GM21619 (cell line): Measurements from ENCODE around the gene PACRG.

ENCODE experiments used
- ATAC-seq: cut with Tn5 transposase; IDR thresholded peaks from one replicate; pipeline ENCODE4 v1.9.1; 2021; ENCODE audit not compliant: unreplicated experiment

The PACRG gene

DNA sequence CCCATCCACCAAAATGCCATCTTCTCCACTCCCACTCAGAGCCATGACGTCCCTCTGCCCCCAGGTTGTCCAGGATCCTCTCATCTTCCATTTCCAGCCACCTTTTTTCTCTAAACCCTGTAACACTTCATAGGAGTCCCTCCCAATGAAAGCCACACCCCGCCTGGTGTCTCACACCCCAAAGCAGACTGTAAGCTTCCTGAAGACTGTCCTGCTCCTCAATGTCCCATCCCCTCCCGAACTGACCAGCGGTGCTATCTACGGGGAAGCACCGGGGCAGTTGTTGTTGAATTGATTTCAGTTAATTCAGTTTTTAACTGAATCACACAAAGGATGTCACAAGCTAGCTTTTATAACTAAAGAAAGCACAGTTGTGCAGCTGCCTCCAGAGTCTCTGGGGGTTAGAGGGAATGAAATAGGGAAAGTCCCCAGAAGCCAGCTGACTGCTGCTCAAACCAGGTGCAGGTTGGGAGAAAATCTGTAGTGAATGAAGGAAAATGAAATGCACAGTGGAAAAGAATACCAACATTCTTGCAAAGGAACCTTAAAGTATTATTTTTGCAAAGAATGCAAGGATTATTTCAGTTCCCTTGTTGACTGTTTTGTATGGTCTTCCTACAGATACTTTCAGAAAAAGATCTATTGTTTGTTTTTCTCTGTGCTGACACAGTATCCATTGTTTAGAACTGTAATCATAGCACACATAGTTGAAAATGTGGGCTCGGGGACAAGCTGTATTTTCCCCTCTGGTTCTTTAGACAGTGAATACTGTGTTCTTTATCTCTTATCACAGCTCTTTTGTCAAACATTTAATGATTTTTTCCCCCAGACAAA, 464.1 kb downstream of the PACRG start:
- no peak for ATAC-seq

DNA sequence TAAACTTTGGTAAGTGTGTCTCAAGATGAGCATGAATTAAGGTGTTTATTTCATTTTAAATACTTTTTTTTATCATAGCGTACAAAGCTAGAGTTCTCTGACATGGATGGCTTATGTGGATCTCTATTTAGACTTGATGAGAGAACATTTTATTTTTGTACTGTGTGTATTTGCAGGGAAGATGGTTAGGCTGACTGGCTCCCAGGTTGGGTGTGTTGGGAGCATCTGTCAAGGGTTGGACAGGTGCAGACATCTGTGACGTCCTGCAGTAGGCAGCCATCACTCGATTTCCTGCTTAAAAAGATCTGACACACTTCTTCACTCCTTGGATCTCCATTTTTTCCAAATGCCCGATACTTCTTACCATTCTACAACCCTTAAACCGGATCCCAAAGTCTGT, 464.8 kb downstream of the PACRG start:
- no peak for ATAC-seq

DNA sequence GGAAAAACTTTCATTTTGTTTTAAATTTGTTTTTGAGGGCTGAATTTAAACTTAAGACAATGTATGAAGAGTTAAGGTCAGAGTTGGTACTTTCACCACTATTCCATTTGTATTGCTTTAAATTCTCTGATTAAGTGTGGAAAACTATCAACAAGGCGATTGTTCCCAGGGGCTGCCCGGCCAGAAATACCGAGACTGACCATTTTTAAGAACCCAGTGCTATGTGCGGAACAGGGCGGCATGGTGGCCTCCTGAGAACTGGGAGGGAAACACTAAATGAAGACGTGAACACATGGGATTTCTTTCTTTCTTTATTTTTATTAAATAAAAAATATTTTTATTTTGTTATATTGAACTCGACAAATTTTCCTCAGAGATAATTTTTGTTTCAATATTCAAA, 465.6 kb downstream of the PACRG start:
- no peak for ATAC-seq

DNA sequence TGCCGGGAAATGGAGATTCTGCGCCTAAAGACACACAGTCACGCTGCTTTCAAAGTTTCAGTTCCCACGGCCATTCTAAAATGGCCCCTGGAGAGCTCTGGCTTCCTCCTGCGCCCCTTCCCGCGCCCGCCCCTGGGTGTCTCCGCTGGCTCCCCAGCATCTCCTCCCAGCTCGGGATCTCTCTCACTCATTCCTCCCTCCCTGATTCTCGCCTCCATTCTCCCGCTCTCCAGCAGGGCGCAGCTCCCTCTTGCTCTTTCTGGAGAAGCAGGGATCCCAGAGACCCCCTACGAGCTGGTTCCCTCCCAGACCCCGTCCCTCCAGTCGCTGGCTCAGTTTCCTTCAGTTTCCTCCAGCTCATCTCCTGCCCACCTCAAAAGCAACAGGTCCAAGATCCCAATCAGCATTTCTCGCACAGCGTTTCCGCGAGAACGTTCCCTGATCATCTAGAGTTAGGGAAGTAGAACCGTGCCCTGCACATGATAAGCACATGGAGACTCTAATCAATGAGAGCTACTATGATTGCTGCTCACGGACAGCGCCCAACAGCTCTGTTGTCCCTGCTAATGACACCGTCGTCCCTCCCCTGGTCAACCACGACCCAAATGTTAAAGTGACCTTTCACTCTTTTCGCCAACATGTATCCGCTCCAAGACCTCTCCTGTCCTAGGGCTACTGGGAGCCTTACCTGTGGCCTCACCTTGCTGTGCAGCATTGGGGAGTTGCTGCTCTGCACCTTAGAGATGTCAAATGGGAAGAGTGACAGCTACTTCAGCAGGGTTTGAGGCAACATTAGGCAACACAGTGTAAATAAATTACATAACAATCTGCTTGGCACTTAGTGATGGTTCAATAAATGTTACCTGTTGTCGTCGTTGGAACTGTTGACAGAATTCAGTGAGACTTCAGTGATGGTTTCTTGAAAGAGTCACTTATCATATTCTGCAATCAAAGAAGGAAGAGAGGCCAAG, 468.2 kb downstream of the PACRG start:
- ATAC-seq = no peak

DNA sequence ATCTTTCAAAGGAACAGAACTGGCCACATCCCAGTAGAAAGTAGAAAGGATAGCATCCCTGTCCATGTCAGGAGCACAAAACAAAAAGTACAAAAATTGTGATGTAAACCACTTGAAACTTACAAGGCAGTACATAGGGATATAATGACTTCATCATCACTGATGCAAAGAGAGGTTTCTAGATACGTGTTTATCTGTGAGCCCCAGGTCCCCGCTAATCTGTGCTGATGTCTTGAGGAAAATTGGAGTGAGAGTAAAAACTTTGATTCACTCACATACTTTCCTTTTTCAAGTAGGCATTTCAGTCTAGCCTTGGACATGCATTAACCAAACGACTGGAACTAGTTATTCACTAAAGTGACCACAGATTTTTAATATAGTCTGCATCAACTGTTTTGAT, 470.1 kb downstream of the PACRG start:
- no peak for ATAC-seq

DNA sequence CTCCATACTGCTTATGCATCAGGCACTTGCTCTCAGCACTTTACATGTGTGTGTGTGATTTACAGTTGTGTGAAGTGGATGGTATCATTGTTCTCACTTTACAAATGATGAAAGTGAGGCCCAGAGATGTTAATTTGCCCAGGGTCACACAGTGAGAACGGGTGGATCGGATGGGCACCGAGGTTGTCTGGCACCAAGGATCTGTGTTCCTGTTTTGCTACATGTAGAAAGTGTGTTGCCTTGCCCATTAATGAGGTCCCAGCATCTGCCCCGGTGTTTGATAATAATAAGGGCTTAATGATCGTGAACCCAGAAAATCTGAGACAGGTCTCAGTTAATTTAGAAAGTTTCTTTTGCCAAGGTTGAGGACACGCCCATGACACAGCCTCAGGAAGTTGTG, 470.6 kb downstream of the PACRG start:
- no peak for ATAC-seq

- no peak for ATAC-seq
Observed at GRCh38 chr6:163199371-163199770, 471.6 kb downstream of the PACRG start.

GRCh38 chr6:163200289-163200688, 472.5 kb downstream of the PACRG start:
- ATAC-seq = no peak

- no peak for ATAC-seq
Observed at GRCh38 chr6:163200694-163201093, 472.9 kb downstream of the PACRG start.

GRCh38 chr6:163201855-163202254, 474.1 kb downstream of the PACRG start:
- no peak for ATAC-seq

DNA sequence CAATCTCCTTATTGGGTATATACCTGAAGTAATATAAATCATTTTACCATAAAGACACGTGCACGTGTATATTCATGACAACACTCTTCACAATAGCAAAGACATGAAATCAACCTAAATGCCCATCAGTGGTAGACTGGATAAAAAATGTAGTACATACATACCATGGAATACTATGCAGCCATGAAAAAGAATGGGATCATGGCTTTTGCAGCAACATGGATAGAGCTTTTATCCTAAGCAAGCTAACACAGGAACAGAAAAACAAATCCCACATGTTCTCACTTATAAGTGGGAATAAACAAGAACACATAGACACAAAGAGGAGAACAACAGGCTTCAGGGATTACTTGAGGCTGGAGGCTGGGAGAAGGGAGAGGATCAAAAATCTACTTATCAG, 478.4 kb downstream of the PACRG start:
- no peak for ATAC-seq

DNA sequence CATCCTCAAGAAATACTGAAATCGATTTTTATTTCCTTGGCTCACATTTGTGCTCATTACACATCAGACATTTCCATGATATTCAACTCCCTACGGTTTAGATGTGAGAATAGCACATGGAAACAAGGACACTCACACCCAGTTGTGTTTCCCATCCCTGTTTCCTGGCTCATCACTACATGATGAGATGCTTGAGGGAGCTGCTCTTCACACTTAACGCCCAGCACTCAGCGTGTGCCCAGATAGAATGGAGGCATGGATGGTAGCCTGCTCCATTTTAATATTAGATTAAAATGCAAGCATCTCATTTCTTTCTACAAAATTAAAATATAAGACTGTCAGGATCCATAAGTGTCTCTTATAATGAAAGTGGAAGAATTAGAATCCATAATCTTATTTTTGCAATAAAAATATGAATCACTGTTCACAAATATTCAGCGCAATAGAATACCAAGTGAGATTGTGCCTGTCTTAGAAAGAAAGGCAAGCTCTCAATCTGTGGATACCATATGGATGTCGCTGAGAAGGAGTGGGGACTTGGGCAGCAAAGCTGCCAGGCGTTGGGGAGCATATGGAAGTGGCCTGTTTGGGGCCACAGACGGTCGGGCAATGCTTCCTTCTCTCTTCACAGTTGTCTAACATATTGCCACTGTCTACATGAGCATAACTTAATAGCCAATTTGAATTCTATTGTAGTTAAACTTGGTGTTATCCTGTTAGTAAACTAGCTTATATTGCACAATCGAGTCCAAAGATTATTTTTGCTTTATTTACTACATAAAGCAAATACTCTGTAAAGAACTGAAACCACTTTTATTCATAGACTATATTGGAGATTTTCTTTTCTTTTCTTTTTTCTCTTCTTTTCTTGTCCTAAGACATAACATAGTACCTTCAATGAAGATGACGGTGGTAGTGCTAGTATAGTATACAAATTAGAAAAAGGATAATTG, 479.9 kb downstream of the PACRG start:
- no peak for ATAC-seq

GRCh38 chr6:163209005-163209404, 481.2 kb downstream of the PACRG start:
- no peak for ATAC-seq

GRCh38 chr6:163212123-163212522, 484.3 kb downstream of the PACRG start:
- no peak for ATAC-seq

DNA sequence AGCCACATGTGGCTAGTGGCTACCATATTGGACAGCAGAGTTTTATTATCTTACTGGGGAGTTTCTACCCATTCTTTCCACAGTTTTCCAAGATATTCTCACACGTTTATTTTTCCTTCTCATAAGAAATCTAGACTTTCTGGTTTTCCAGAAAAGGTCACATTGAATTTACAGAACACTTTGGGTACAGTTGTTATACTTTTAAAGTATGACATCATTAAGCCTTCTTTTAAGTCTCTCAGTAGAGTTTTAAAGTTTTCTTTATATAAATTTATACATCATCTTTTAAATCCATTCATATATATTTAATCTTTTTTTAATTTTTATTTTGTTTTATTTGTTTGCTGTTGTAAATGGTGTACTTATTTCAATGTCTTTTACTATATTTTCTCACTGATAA, 486.5 kb downstream of the PACRG start:
- no peak for ATAC-seq

DNA sequence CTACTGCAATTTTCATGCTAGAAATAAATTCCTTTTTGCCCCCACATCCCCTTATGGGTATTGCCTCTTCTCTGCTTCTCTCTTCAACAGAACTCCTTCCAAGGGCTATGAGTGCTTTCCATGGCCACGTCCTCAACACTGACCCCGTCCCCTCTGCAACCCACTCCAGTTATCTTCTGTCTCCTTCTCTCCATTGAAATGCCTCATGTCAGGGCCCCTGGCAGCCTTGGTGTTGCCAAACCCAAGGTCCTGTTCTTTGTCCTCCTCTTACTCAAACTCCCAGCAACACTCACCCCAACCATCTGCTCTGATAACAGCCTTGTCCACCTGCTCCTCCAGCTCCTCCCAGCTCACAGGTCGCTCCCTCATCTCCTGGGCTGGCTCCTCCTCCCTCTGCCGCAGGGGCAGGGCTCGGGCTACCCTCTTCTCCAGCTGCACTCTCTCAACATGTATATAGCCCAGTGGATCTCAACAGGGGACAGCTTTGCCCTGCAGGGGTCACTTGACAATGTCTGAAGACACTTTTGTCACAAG, 490.7 kb downstream of the PACRG start:
- no peak for ATAC-seq

- ATAC-seq = no peak
Observed at GRCh38 chr6:163226181-163226835, 498.5 kb downstream of the PACRG start.

- no peak for ATAC-seq
Observed at GRCh38 chr6:163226836-163227485, 499.2 kb downstream of the PACRG start.

GRCh38 chr6:163228041-163228440, 500.3 kb downstream of the PACRG start:
- no peak for ATAC-seq

GRCh38 chr6:163229050-163229449, 501.3 kb downstream of the PACRG start:
- no peak for ATAC-seq
